ENCODE results near the gene MAP4K5. TPM values are rescaled to one million over a fixed set of nuclear protein-coding genes. Genes with fewer than 3 reads are reported as not detected.

The MAP4K5 gene
- total and polyA plus RNA-seq, 2 of the 13 experiments (the other 11 are each of a cell fraction or from before 2014, with no cell fraction given) = 12.7 to 23.9 TPM

- TF ChIP-seq ZMYM3 (CRISPR knock-in tag; IDR thresholded peaks at IDR 0.05) = 0 out of 2 replicates have a peak, but pooled peaks have one; percentile 37
- peak; percentile 58; the same call in 1 of the 2 replicates for TF ChIP-seq ZNF543 (CRISPR knock-in tag; IDR thresholded peaks at IDR 0.05)
- peak; percentile 82; the same call in 1 of the 2 replicates for TF ChIP-seq KDM2A (CRISPR knock-in tag; IDR thresholded peaks at IDR 0.05; ENCODE audit: borderline replicate concordance, low read depth)
Observed at GRCh38 chr14:50532502-50533240, at the start of gene MAP4K5 (continued).

- Histone ChIP-seq H3K9me3 (ENCODE audit: low read length) (no peaks in the 10 kb centered on the region), H3K27ac (ENCODE audit: extremely low read length, insufficient read depth, low read length) (no peak overlapping the region), H3K4me1 (ENCODE audit: insufficient read depth, low read length) (no peaks in the 10 kb centered on the region), H3K4me3 (replicated peaks in 1 of 3; ENCODE audit: insufficient read depth in 1 of 3, low read depth in 2 of 3, low read length in 3 of 3) (no peak overlapping the region), H3K9ac (ENCODE audit: insufficient read depth, low read depth, low read length) (no peak overlapping the region), H3K27me3 (ENCODE audit: control insufficient read depth in 1 of 2, insufficient read depth in 2 of 2, low read length in 2 of 2) (no peaks in the 10 kb centered on the region; a peak in 1 of 5 replicates), H3K79me2 (ENCODE audit: insufficient read depth, low read length) (no peaks in the 10 kb centered on the region), H2AFZ (ENCODE audit: low read length) (no peak overlapping the region), H3K4me2 (ENCODE audit: low read depth, low read length) (no peak overlapping the region), H3K36me3 (replicated peaks in 1 of 2; ENCODE audit: control insufficient read depth in 1 of 2, insufficient read depth in 2 of 2, low read length in 2 of 2) (no peaks in the 10 kb centered on the region), H4K20me1 (ENCODE audit: insufficient read depth, low read length) (no peaks in the 10 kb centered on the region)
- BruUV-seq (replicated peaks) = no TSS peak
- intact Hi-C loops (cut with micrococcal nuclease; ENCODE audit: unreplicated experiment) = no loop called here
- DNase-seq (ENCODE audit: low spot score) = no peak
- in situ Hi-C loops (cut with HindIII; ENCODE audit: extremely low pct_ligation_motif_present, low pct_unique_long_range_greater_than_20kb) = no loop called here
- ChIA-PET CTCF (ENCODE audit: low intra/inter-chr PET ratio, low total read pairs) (no interaction called here), POLR2A (no interaction called here)
- FAIRE-seq = no peak
- no peak for ATAC-seq
- TF ChIP-seq HNF1A (IDR thresholded peaks at IDR 0.05; ENCODE audit: low read depth) (no peak), HNF1A (CRISPR knock-in tag; IDR thresholded peaks at IDR 0.05; ENCODE audit: borderline replicate concordance) (no peak), SAP130 (CRISPR knock-in tag; IDR thresholded peaks at IDR 0.05; ENCODE audit: low read depth) (no peak), SSRP1 (CRISPR knock-in tag; IDR thresholded peaks at IDR 0.05) (no peak), ZBTB37 (CRISPR knock-in tag; IDR thresholded peaks at IDR 0.05) (no peak), MXD1 (CRISPR knock-in tag; IDR thresholded peaks at IDR 0.05) (no peak), LRRFIP1 (CRISPR knock-in tag; conservative IDR thresholded peaks at IDR 0.05) (no peak), TRIM24 (CRISPR knock-in tag; IDR thresholded peaks at IDR 0.05) (no peak), NCOA5 (CRISPR knock-in tag; IDR thresholded peaks at IDR 0.05) (no peak), HNRNPLL (IDR thresholded peaks at IDR 0.05; ENCODE audit: low read depth, low read length, poor library complexity, severe bottlenecking) (no peak), ZNF878 (CRISPR knock-in tag; IDR thresholded peaks at IDR 0.05) (no peak)
Observed at GRCh38 chr14:50578433-50578832, 46.1 kb upstream of the MAP4K5 start.
